Tibial artery (tissue), 4 donors: ENCODE measurements around the gene VPS13D.
A peak's percentile ranks its signal among the peaks of the same experiment; 100 is the strongest.

Source experiments
- DNase-seq, 2 donors: peaks; one replicate each; pipeline ENCODE4 v3.0.0-alpha.2; 2019
- H3K27ac ChIP-seq, 2 donors: fragments of 200-600 bp; sonication (generic) in 1 of 2; 1 replicate in 1 of 2; 2 replicates in 1 of 2; pipeline ENCODE4 v1.5.1; 2018 to 2019; ENCODE audit warnings: mild to moderate bottlenecking in 1 of 2
- H3K27me3 ChIP-seq, 2 donors: fragments of 200-600 bp; sonication (generic) in 1 of 2; one replicate each; pipeline versions ENCODE4 v1.5.1 to v1.6.0; 2016 to 2019
- H3K36me3 ChIP-seq, 3 donors: fragments of 200-600 bp; sonication (generic) in 2 of 3; one replicate each; pipeline ENCODE4 v1.5.1; 2016 to 2019; ENCODE audit warnings: mild to moderate bottlenecking in 2 of 3
- H3K4me1 ChIP-seq, 4 donors: fragments of 200-600 bp; sonication (generic) in 2 of 4; 1 replicate in 3 of 4; 2 replicates in 1 of 4; pipeline ENCODE4 v1.5.1; 2016 to 2019
- H3K4me3 ChIP-seq, 2 donors: fragments of 200-600 bp; sonication (generic) in 1 of 2; 1 replicate in 1 of 2; 2 replicates in 1 of 2; pipeline ENCODE4 v1.5.1; 2018 to 2019; ENCODE audit warnings: mild to moderate bottlenecking in 2 of 2
- H3K9me3 ChIP-seq, 3 donors: fragments of 200-600 bp; sonication (generic) in 1 of 3; one replicate each; pipeline ENCODE4 v1.5.1; 2016 to 2019
- intact Hi-C: fragments of 100-400 bp; cut with DNase I; formaldehyde crosslinking; loops from one replicate; pipeline ENCODE4 v1.15.0; 2023; ENCODE audit warnings: low total_unique reads
- TF ChIP-seq, protein P1 (sequence below), 2 experiments: fragments of 200-600 bp in 1 of 2; fragments of 450-650 bp in 1 of 2; IDR thresholded peaks; one replicate each; pipeline ENCODE4 v1.5.1; 2017 to 2019; ENCODE audit warnings: antibody characterized with exemption in 2 of 2, mild to moderate bottlenecking in 1 of 2, moderate library complexity in 1 of 2

Gene VPS13D

DNA sequence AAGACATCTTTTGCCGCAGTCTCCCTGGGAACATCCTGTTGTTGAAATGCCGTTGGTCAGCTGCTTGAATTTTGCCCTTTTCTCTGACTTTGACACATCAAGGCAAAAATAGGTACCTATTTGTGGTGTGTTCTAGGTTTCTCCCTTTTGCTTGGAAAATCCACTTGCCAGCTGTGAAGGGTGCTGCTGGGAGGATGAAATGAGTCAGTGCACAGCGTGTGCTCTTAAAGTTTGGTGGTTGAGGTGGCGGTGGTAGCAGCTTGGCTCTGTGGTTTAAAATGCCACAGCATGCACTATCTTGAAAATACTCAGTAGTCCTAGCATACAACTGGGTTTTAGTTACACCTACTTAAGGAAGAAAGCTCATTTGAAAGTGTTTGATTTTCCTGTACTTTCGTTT is 204.3 kb downstream of the VPS13D start:
- Histone ChIP-seq H3K27me3 (no peaks in the 10 kb centered on the region), H3K36me3 (peaks cover 0 to 16% (median 8%) of the 10 kb centered on the region in 3 donors), H3K4me3 (no peak overlapping the region), H3K4me1 (peaks cover 0 to 67% (median 51%) of the 10 kb centered on the region in 4 donors), H3K9me3 (no peaks in the 10 kb centered on the region), H3K27ac (peak overlapping the region; percentile 66 to 83)
- DNase-seq, result no peak
- intact Hi-C loops, result no loop called here
- TF ChIP-seq, protein P1, sequence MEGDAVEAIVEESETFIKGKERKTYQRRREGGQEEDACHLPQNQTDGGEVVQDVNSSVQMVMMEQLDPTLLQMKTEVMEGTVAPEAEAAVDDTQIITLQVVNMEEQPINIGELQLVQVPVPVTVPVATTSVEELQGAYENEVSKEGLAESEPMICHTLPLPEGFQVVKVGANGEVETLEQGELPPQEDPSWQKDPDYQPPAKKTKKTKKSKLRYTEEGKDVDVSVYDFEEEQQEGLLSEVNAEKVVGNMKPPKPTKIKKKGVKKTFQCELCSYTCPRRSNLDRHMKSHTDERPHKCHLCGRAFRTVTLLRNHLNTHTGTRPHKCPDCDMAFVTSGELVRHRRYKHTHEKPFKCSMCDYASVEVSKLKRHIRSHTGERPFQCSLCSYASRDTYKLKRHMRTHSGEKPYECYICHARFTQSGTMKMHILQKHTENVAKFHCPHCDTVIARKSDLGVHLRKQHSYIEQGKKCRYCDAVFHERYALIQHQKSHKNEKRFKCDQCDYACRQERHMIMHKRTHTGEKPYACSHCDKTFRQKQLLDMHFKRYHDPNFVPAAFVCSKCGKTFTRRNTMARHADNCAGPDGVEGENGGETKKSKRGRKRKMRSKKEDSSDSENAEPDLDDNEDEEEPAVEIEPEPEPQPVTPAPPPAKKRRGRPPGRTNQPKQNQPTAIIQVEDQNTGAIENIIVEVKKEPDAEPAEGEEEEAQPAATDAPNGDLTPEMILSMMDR (IDR thresholded peaks at IDR 0.05), result no peak

DNA sequence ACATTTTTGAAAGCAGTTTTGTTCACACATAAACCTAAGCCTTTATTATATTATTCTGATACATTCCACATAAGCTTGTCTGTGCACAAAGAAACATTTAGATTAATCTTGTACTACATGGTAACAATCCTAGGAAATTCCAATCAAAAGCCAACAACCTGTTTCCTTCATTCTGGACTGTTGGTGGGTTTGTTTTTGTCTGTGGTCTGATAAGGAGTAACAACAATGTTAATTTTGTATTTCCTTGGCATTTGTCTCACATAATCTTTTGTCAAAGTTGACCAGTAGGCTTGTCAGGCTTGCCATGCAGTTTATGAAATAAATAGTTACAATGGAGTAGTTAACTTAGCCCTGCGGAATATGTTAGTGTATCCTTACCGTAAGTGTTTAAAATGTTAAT is 204.9 kb downstream of the VPS13D start:
- Histone ChIP-seq H3K36me3 (peaks cover 0 to 11% (median 9%) of the 10 kb centered on the region in 3 donors), H3K4me1 (peaks cover 0 to 71% (median 53%) of the 10 kb centered on the region in 4 donors), H3K27ac (peak overlapping the region; percentile 66 to 83), H3K9me3 (no peaks in the 10 kb centered on the region), H3K27me3 (no peaks in the 10 kb centered on the region), H3K4me3 (no peak overlapping the region)
- intact Hi-C loops, result no loop called here
- TF ChIP-seq, protein P1 (IDR thresholded peaks at IDR 0.05), result no peak
- DNase-seq, result no peak

DNA sequence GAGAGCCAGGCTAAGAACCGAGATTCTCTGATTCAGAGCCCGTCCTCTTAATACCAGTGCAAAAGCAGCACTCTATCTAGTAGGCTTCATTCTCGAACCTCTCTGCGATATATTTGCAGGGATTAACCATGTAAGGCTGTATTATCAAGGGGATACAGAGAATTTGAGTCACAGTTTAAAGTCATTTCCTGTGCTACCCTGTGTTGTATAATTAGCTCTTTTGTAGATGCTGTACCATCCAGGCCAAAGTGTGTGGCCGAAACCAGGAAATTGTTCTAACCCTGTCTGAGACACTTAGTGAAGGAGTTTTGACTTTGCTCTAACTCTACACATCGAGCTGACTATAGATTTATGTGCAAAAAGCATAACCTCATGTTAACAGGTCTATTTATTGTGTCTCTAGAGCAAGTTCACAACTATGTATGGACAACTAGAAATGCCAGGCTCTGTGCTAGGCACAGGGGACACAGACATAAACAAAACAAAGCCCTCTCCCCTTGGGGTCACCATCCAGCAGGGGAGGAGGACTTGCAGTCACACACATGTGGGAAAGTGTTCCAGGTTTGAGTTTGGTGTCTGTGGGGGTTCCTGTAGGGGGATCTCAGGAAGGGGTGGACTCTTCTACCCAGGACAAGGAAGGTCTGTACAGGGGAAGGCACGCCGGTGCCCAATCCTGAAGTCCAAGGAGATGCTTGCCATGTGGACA is 206.0 kb downstream of the VPS13D start:
- H3K27ac ChIP-seq, result peak overlapping the region; percentile 66 to 83
- no peaks in the 10 kb centered on the region for H3K27me3 ChIP-seq
- no peaks in the 10 kb centered on the region for H3K9me3 ChIP-seq
- H3K4me3 ChIP-seq, result no peak overlapping the region
- TF ChIP-seq, protein P1 (IDR thresholded peaks at IDR 0.05), result no peak
- DNase-seq, result no peak
- intact Hi-C loops, result no loop called here
- H3K4me1 ChIP-seq, result peaks cover 0 to 71% (median 53%) of the 10 kb centered on the region in 4 donors
- H3K36me3 ChIP-seq, result peaks cover 0 to 10% (median 5%) of the 10 kb centered on the region in 3 donors

DNA sequence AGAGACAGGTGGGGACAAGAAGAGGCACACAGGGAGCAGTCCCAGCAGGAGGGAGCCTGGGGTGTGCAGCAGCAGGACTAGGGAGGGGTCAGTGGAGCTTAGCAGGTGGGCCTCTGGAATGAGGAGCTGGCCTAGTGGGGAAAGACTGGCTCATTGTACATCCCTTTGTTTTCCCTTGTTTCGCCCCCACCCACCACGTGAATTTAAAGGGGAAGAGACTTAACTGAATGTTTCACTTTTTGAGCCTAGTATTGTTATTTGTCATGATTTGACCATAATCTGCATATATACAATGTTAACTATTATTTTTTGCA is 206.5 kb downstream of the VPS13D start:
- Histone ChIP-seq H3K4me1 (peaks cover 0 to 71% (median 53%) of the 10 kb centered on the region in 4 donors), H3K4me3 (no peak overlapping the region), H3K27ac (peak overlapping the region; percentile 66 to 83), H3K27me3 (no peaks in the 10 kb centered on the region), H3K9me3 (no peaks in the 10 kb centered on the region), H3K36me3 (peaks cover 0 to 10% (median 5%) of the 10 kb centered on the region in 3 donors)
- intact Hi-C loops, result no loop called here
- TF ChIP-seq, protein P1 (IDR thresholded peaks at IDR 0.05), result no peak
- no peak for DNase-seq

DNA sequence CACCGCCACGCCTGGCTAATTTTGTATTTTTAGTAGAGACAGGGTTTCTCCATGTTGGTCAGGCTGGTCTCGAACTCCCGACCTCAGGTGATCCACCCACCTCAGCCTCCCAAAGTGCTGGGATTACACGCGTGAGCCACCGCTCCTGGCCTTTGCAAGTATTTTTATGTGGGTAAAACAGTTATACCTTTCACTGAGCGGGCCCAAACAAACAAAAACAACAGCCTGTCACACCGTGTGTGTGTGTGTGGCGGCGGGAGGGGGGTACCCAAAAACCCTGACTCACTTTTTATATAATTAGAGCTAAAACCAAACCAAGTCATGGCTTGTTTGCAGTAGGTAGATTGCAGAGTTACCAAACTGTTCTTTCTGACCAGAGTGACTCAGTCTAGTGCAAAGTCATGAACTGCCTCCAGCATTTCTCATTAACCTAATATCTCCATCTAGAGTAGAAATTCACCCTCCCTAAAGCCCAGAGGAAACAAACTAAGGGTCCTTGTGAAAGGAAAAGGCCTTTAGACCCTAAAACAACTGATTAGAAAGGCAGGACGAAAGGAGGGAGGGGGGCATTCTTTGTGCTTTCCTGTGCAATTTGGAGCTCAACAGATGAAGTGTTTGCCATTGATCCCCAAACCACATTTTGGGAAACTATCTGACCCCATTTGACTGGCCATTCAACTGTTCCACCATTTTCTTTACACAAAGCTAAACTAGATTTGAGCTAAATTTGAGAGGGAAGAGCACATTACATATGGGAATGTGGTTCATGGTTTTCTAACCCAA is 207.2 kb downstream of the VPS13D start:
- Histone ChIP-seq H3K4me3 (no peak overlapping the region), H3K9me3 (no peaks in the 10 kb centered on the region), H3K4me1 (peaks cover 0 to 71% (median 53%) of the 10 kb centered on the region in 4 donors), H3K27ac (peak overlapping the region; percentile 40 to 83), H3K27me3 (no peaks in the 10 kb centered on the region), H3K36me3 (peaks cover 0 to 10% (median 5%) of the 10 kb centered on the region in 3 donors)
- DNase-seq, result no peak
- intact Hi-C loops, result no loop called here
- TF ChIP-seq, protein P1 (IDR thresholded peaks at IDR 0.05), result no peak
